GM12878 (cell line): ENCODE data around the gene DLG4. TPM values are rescaled to one million over a fixed set of nuclear protein-coding genes. Genes with fewer than 3 reads are reported as not detected.

Source experiments
- ATAC-seq: fragments of 200-7000 bp; cut with Tn5 transposase; 3 replicates; pipeline ENCODE4 v1.9.1; 2020; ENCODE audit warnings: mild to moderate bottlenecking, moderate library complexity
- BruUV-seq: library from RNA; stranded (reverse); fragments of 400-500 nt; replicated peaks from 2 replicates; lab custom pipeline; 2021; lab: Mats Ljungman, UMichigan
- CTCF ChIA-PET: fragments of 300-600 bp; sonication (Branson Sonifier 250); formaldehyde crosslinking; extraction: SDS; loops from one replicate; lab custom pipeline; 2021; ENCODE audit warnings: inconsistent platforms; lab: Yijun Ruan, JAX
- POLR2A ChIA-PET: fragments of 350-600 bp; formaldehyde crosslinking; extraction: SDS; loops from one replicate; lab custom pipeline; 2021; ENCODE audit warnings: inconsistent platforms; lab: Charles Lee
- RAD21 ChIA-PET: fragments of 300-600 bp; sonication (Branson Sonifier 250); formaldehyde crosslinking; loops from one replicate; lab custom pipeline; 2023; ENCODE audit warnings: antibody characterized with exemption; ENCODE audit not compliant: unreplicated experiment; lab: Charles Lee
- SMC1A ChIA-PET: fragments of 300-600 bp; sonication (Branson Sonifier 250); formaldehyde crosslinking; loops from one replicate; lab custom pipeline; 2023; ENCODE audit not compliant: unreplicated experiment, uncharacterized antibody; lab: Charles Lee
- DNase-seq: peaks from one replicate; pipeline ENCODE4 v3.0.0-alpha.2; 2011; ENCODE audit warnings: low read depth, low spot score
- FAIRE-seq: peaks from 3 replicates; lab custom pipeline; 2011; peaks lifted over from hg19 to GRCh38; lab: Jason Lieb, UNC
- H2AFZ ChIP-seq: 2 replicates; pipeline ENCODE4 v1.6.0; 2011; ENCODE audit warnings: low read depth, low read length, control low read depth; ENCODE audit not compliant: control insufficient read depth
- H3K27ac ChIP-seq: 2 replicates; pipeline ENCODE4 v1.5.1; 2011; ENCODE audit warnings: control low read depth; ENCODE audit not compliant: control insufficient read depth, insufficient read depth
- H3K27me3 ChIP-seq, 2 experiments: replicated peaks in 1 of 2; 2 replicates each; pipeline versions ENCODE4 v1.6.0 to v1.6.1; 2011; ENCODE audit warnings: low read length in 1 of 2; ENCODE audit not compliant: control insufficient read depth in 2 of 2, insufficient read depth in 2 of 2
- H3K36me3 ChIP-seq, 2 experiments: 2 replicates each; pipeline ENCODE4 v1.5.1; 2011; ENCODE audit warnings: low read length in 1 of 2; ENCODE audit not compliant: control insufficient read depth in 2 of 2, insufficient read depth in 2 of 2
- H3K4me1 ChIP-seq: 2 replicates; pipeline ENCODE4 v1.6.1; 2011; ENCODE audit warnings: mild to moderate bottlenecking, low read length, moderate library complexity, mixed read lengths; ENCODE audit not compliant: control insufficient read depth, insufficient read depth
- H3K4me2 ChIP-seq: 2 replicates; pipeline ENCODE4 v1.6.0; 2011; ENCODE audit warnings: control low read depth; ENCODE audit not compliant: control insufficient read depth, insufficient read depth
- H3K4me3 ChIP-seq: fragments of 200-600 bp; sonication (generic); 2 replicates; pipeline ENCODE4 v1.5.1; 2016
- H3K79me2 ChIP-seq: 2 replicates; pipeline ENCODE4 v1.6.0; 2011; ENCODE audit warnings: low read length; ENCODE audit not compliant: control insufficient read depth, insufficient read depth
- H3K9ac ChIP-seq: 2 replicates; pipeline ENCODE4 v1.8.0; 2011; ENCODE audit warnings: low read length, control low read depth, mixed read lengths; ENCODE audit not compliant: control insufficient read depth, insufficient read depth
- H3K9me3 ChIP-seq: replicated peaks from 3 replicates; pipeline ENCODE4 v1.5.1; 2011; ENCODE audit warnings: mild to moderate bottlenecking, low read length; ENCODE audit not compliant: control insufficient read depth, insufficient read depth
- H4K20me1 ChIP-seq: 2 replicates; pipeline ENCODE4 v1.6.0; 2011; ENCODE audit not compliant: control insufficient read depth, insufficient read depth
- DPF2 ChIP-seq: fragments of 450-650 bp; IDR thresholded peaks from 2 replicates; pipeline ENCODE4 v1.6.1; 2017; ENCODE audit warnings: mild to moderate bottlenecking
- EED ChIP-seq: sonication (generic); IDR thresholded peaks from 2 replicates; pipeline ENCODE4 v1.6.1; 2016; ENCODE audit warnings: antibody characterized with exemption, low read depth
- FOXM1 ChIP-seq: IDR thresholded peaks from 2 replicates; pipeline ENCODE4 v1.6.1; 2012; ENCODE audit warnings: low read depth, mild to moderate bottlenecking, inconsistent platforms, low read length, moderate library complexity
- HDGF ChIP-seq: fragments of 450-650 bp; IDR thresholded peaks from 2 replicates; pipeline ENCODE4 v1.6.1; 2016; ENCODE audit warnings: antibody characterized with exemption
- POU2F2 ChIP-seq: IDR thresholded peaks from 3 replicates; pipeline ENCODE4 v1.6.1; 2011; ENCODE audit warnings: low read depth, mild to moderate bottlenecking, low read length, borderline replicate concordance
- PRDM15 ChIP-seq: fragments of 450-650 bp; formaldehyde crosslinking; IDR thresholded peaks from 2 replicates; pipeline ENCODE4 v1.4.0; 2020; ENCODE audit warnings: mild to moderate bottlenecking, moderate library complexity
- SMAD5 ChIP-seq: IDR thresholded peaks from 2 replicates; pipeline ENCODE4 v1.6.1; 2016; ENCODE audit warnings: antibody characterized with exemption, low read depth
- YY1 ChIP-seq: IDR thresholded peaks from 2 replicates; pipeline ENCODE4 v1.6.1; 2011; ENCODE audit warnings: low read depth, mild to moderate bottlenecking, low read length
- WGBS: methylation state at CpG from one replicate; pipeline ENCODE4 v1.1.6; 2016; ENCODE audit warnings: low lambda C conversion rate; ENCODE audit not compliant: insufficient replicate concordance, insufficient coverage; ENCODE audit errors: missing lambda C conversion rate; 5-methylcytosine and 5-hydroxymethylcytosine counted together
- in situ Hi-C: fragments of 300-500 bp; cut with MboI; formaldehyde crosslinking; loops from 9 replicates; pipeline ENCODE4 v1.14.3; 2018; ENCODE audit warnings: mixed read lengths
- intact Hi-C: fragments of 100-400 bp; cut with micrococcal nuclease; formaldehyde crosslinking; loops from one replicate; pipeline ENCODE4 v1.14.2; 2022; ENCODE audit not compliant: unreplicated experiment
- polyA plus RNA-seq, 11 experiments: library from polyadenylated mRNA; depleted of rRNA in 4 of 11; unstranded in 6 of 11; stranded (reverse) in 5 of 11; fragments of >200 nt; fragmentation: Nextera tagmentation in 4 of 11; fragmentation: Illumina TruSeq in 1 of 11; extraction: Ambion mirVana in 4 of 11; extraction: Trizol in 1 of 11; gene quantifications; 1 replicate in 1 of 11; 2 replicates in 10 of 11; pipeline versions ENCODE4 v1.2.1 to v1.2.3, GENCODE V29; 2011 to 2016; ENCODE audit warnings: inconsistent platforms in 2 of 11, missing spikeins in 2 of 11, low read depth in 1 of 11
- total RNA-seq, 4 experiments: library from RNA; depleted of rRNA in 3 of 4; stranded (reverse); fragments of >200 nt in 3 of 4; fragmentation: Illumina TruSeq in 1 of 4; extraction: Trizol in 1 of 4; gene quantifications; 2 replicates each; pipeline versions ENCODE4 v1.2.1 to v1.2.3, GENCODE V29; 2013 to 2021

DLG4 gene
- total and polyA plus RNA-seq, 10 of the 15 experiments (the other 5 are each of a cell fraction or from before 2014, with no cell fraction given): 0.07 to 4.1 (median 1.3) TPM

- POLR2A ChIA-PET: interaction anchor here (0.5 kb wide), 1 partner anchor 38 kb away, joined by 4 read pairs; no protein-coding TSS in a partner anchor
- Histone ChIP-seq H3K9me3 (no peaks in the 10 kb centered on the region), H3K4me1 (peaks cover 6% of the 10 kb centered on the region; the same call in 1 of the 2 replicates), H3K36me3 (no peaks in the 10 kb centered on the region), H3K27ac (no peak overlapping the region; the same call in 1 of the 2 replicates), H3K27me3 (no peaks in the 10 kb centered on the region), H3K9ac (no peak overlapping the region), H3K79me2 (no peaks in the 10 kb centered on the region), H4K20me1 (no peaks in the 10 kb centered on the region), H2AFZ (peak overlapping the region; percentile 89), H3K4me3 (peak overlapping the region; percentile 68; the same call in 1 of the 2 replicates), H3K4me2 (peak overlapping the region; percentile 88)
- RAD21 ChIA-PET: no interaction called here
- BruUV-seq: no TSS peak
- 63% methylated on average over 3 of the region's 15 CpGs for WGBS
- CTCF ChIA-PET: interaction anchor here (2.0 kb wide), 1 partner anchor 15 kb away, joined by 7 read pairs; the partner anchor contains the start of genes ACADVL and DLG4
- intact Hi-C loops: loop anchor here (1.0 kb wide), 1 partner anchor 9 kb away; no protein-coding TSS in a partner anchor
- in situ Hi-C loops: no loop called here
- DNase-seq (no peak), ATAC-seq (no peak), FAIRE-seq (no peak)
- SMC1A ChIA-PET: no interaction called here
- no peak for TF ChIP-seq SMAD5
- TF ChIP-seq PRDM15 (CRISPR knock-in tag): no peak
- no peak for TF ChIP-seq HDGF
- TF ChIP-seq POU2F2: no peak
- no peak for TF ChIP-seq YY1
- TF ChIP-seq DPF2: no peak
- no peak for TF ChIP-seq FOXM1
- no peak for TF ChIP-seq EED
- TF ChIP-seq, all 136 proteins: peak for 0
These were observed 14.1 kb downstream of the DLG4 start for GRCh38 chr17:7205561-7205960.
